ENCODE data around the gene SLC25A12.

SLC25A12 gene

GRCh38 chr2:171836146-171836910 is 57.7 kb downstream of the SLC25A12 start:
- H3K4me3 ChIP-seq (ENCODE audit: low read depth, low read length, poor library complexity, severe bottlenecking) = no peak overlapping the region
- no peaks in the 10 kb centered on the region for H3K9me2 ChIP-seq (ENCODE audit: low read depth, low read length)
- no peaks in the 10 kb centered on the region for H3K4me1 ChIP-seq (ENCODE audit: insufficient read depth, low read length, severe bottlenecking)
- no peaks in the 10 kb centered on the region for H3F3A ChIP-seq (ENCODE audit: insufficient read depth, low read length)
- H2AFZ ChIP-seq (ENCODE audit: low read length) = no peak overlapping the region
- no peaks in the 10 kb centered on the region for H3K79me2 ChIP-seq (ENCODE audit: insufficient read depth, low read length)
- no peak overlapping the region for H3K27ac ChIP-seq (ENCODE audit: low read depth, low read length, poor library complexity, severe bottlenecking)
- TF ChIP-seq, protein P1, sequence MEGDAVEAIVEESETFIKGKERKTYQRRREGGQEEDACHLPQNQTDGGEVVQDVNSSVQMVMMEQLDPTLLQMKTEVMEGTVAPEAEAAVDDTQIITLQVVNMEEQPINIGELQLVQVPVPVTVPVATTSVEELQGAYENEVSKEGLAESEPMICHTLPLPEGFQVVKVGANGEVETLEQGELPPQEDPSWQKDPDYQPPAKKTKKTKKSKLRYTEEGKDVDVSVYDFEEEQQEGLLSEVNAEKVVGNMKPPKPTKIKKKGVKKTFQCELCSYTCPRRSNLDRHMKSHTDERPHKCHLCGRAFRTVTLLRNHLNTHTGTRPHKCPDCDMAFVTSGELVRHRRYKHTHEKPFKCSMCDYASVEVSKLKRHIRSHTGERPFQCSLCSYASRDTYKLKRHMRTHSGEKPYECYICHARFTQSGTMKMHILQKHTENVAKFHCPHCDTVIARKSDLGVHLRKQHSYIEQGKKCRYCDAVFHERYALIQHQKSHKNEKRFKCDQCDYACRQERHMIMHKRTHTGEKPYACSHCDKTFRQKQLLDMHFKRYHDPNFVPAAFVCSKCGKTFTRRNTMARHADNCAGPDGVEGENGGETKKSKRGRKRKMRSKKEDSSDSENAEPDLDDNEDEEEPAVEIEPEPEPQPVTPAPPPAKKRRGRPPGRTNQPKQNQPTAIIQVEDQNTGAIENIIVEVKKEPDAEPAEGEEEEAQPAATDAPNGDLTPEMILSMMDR (IDR thresholded peaks at IDR 0.05; ENCODE audit: low read length) = no peak
- TF ChIP-seq EZH2 (IDR thresholded peaks at IDR 0.05; ENCODE audit: borderline replicate concordance, low read length) = no peak
- H3K9ac ChIP-seq (ENCODE audit: low read length) = no peak overlapping the region
- H3K27me3 ChIP-seq (ENCODE audit: insufficient read depth, low read length) = no peaks in the 10 kb centered on the region
- H4K20me1 ChIP-seq (ENCODE audit: insufficient read depth, low read length) = no peaks in the 10 kb centered on the region
- peaks cover 97% of the 10 kb centered on the region for H3K36me3 ChIP-seq (ENCODE audit: insufficient read depth, low read length)
- peaks cover 11% of the 10 kb centered on the region; the same call in 1 of the 2 replicates for H3K9me3 ChIP-seq (ENCODE audit: low read length)
- no peak overlapping the region for H3K4me2 ChIP-seq (ENCODE audit: low read length)

GRCh38 chr2:171835386-171835785 is 58.7 kb downstream of the SLC25A12 start:
- TF ChIP-seq EZH2 (IDR thresholded peaks at IDR 0.05; ENCODE audit: borderline replicate concordance, low read length) = no peak
- TF ChIP-seq, protein P1 (IDR thresholded peaks at IDR 0.05; ENCODE audit: low read length) = no peak
- Histone ChIP-seq H3K9ac (ENCODE audit: low read length) (no peak overlapping the region), H3K4me3 (ENCODE audit: low read depth, low read length, poor library complexity, severe bottlenecking) (no peak overlapping the region), H3K4me2 (ENCODE audit: low read length) (no peak overlapping the region), H3K27me3 (ENCODE audit: insufficient read depth, low read length) (no peaks in the 10 kb centered on the region), H3F3A (ENCODE audit: insufficient read depth, low read length) (no peaks in the 10 kb centered on the region), H3K9me2 (ENCODE audit: low read depth, low read length) (no peaks in the 10 kb centered on the region), H2AFZ (ENCODE audit: low read length) (no peak overlapping the region), H3K79me2 (ENCODE audit: insufficient read depth, low read length) (no peaks in the 10 kb centered on the region), H3K9me3 (ENCODE audit: low read length) (peaks cover 15% of the 10 kb centered on the region), H4K20me1 (ENCODE audit: insufficient read depth, low read length) (no peaks in the 10 kb centered on the region), H3K4me1 (ENCODE audit: insufficient read depth, low read length, severe bottlenecking) (no peaks in the 10 kb centered on the region), H3K36me3 (ENCODE audit: insufficient read depth, low read length) (peaks cover 97% of the 10 kb centered on the region), H3K27ac (ENCODE audit: low read depth, low read length, poor library complexity, severe bottlenecking) (no peak overlapping the region)

DNA sequence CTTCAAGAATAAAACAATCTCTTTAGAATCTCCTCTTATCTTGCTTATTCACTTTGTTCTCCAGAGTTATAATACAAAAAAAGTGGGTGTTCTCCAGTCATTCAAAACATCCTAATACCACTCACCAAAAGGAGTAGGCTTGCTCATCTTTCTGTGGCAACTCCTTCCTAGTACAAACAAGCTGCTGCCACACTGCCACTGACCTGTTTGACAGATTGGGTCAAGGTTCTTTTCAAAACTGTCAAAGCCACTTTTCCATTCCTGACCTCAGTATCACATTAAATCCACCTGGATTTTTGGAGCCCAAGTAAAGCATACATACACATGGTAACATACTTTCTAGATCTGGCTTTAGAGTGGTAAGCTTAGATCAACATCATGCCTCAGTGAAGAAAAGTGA is 59.8 kb downstream of the SLC25A12 start:
- no peak overlapping the region for H3K4me3 ChIP-seq (ENCODE audit: low read depth, low read length, poor library complexity, severe bottlenecking)
- H3K9ac ChIP-seq (ENCODE audit: low read length) = no peak overlapping the region
- no peaks in the 10 kb centered on the region for H3K4me1 ChIP-seq (ENCODE audit: insufficient read depth, low read length, severe bottlenecking)
- no peaks in the 10 kb centered on the region for H3K79me2 ChIP-seq (ENCODE audit: insufficient read depth, low read length)
- no peak overlapping the region for H2AFZ ChIP-seq (ENCODE audit: low read length)
- no peak for TF ChIP-seq EZH2 (IDR thresholded peaks at IDR 0.05; ENCODE audit: borderline replicate concordance, low read length)
- TF ChIP-seq, protein P1 (IDR thresholded peaks at IDR 0.05; ENCODE audit: low read length) = no peak
- H3K9me3 ChIP-seq (ENCODE audit: low read length) = peaks cover 15% of the 10 kb centered on the region
- no peaks in the 10 kb centered on the region for H3K27me3 ChIP-seq (ENCODE audit: insufficient read depth, low read length)
- no peaks in the 10 kb centered on the region for H3F3A ChIP-seq (ENCODE audit: insufficient read depth, low read length)
- H3K27ac ChIP-seq (ENCODE audit: low read depth, low read length, poor library complexity, severe bottlenecking) = no peak overlapping the region
- no peak overlapping the region for H3K4me2 ChIP-seq (ENCODE audit: low read length)
- H3K9me2 ChIP-seq (ENCODE audit: low read depth, low read length) = no peaks in the 10 kb centered on the region
- peaks cover 97% of the 10 kb centered on the region for H3K36me3 ChIP-seq (ENCODE audit: insufficient read depth, low read length)
- H4K20me1 ChIP-seq (ENCODE audit: insufficient read depth, low read length) = no peaks in the 10 kb centered on the region

Data from OCI-LY1 (cell line).